Natural killer cell (primary cell): ENCODE data around the gene RGS9BP. TPM values are rescaled to one million over a fixed set of nuclear protein-coding genes. Genes with fewer than 3 reads are reported as not detected.

Source experiments
- ATAC-seq, 3 donors: fragments of 150-1000 bp in 2 of 3; fragments of 200-7000 bp in 1 of 3; cut with Tn5 transposase; 1 replicate in 1 of 3; 2 replicates in 2 of 3; pipeline ENCODE4 v1.10.0; 2021; ENCODE audit warnings: mild to moderate bottlenecking in 2 of 3, moderate library complexity in 2 of 3
- DNase-seq, 2 donors: peaks; one replicate each; pipeline versions ENCODE4 v3.0.0 to v3.0.0-alpha.2; 2013 to 2021; ENCODE audit warnings: mixed read lengths in 1 of 2
- H3K27ac ChIP-seq: one replicate; pipeline ENCODE4 v1.5.1; 2013; ENCODE audit warnings: mild to moderate bottlenecking, low read length
- H3K27me3 ChIP-seq: one replicate; pipeline ENCODE4 v1.6.1; 2013; ENCODE audit warnings: low read length; ENCODE audit not compliant: control insufficient read depth, insufficient read depth
- H3K36me3 ChIP-seq: one replicate; pipeline ENCODE4 v1.6.1; 2013; ENCODE audit warnings: low read length; ENCODE audit not compliant: control insufficient read depth, insufficient read depth
- H3K4me1 ChIP-seq: one replicate; pipeline ENCODE4 v1.6.1; 2013; ENCODE audit warnings: low read length; ENCODE audit not compliant: control insufficient read depth, insufficient read depth
- H3K4me3 ChIP-seq: one replicate; pipeline ENCODE4 v1.5.1; 2013; ENCODE audit warnings: low read length
- H3K9me3 ChIP-seq: one replicate; pipeline ENCODE4 v1.6.1; 2013; ENCODE audit warnings: low read length; ENCODE audit not compliant: control insufficient read depth, insufficient read depth
- H3K27ac Mint-ChIP-seq, 2 donors: one replicate each; pipeline ENCODE4 v1.8.0; 2022; ENCODE audit warnings: mild to moderate bottlenecking in 2 of 2, mixed read lengths in 2 of 2, moderate library complexity in 1 of 2
- H3K27me3 Mint-ChIP-seq, 2 donors: one replicate each; pipeline ENCODE4 v1.8.0; 2022; ENCODE audit warnings: low read depth in 2 of 2, mixed read lengths in 2 of 2
- H3K36me3 Mint-ChIP-seq: one replicate; pipeline ENCODE4 v1.8.0; 2022; ENCODE audit warnings: mixed read lengths
- H3K4me1 Mint-ChIP-seq, 2 donors: one replicate each; pipeline ENCODE4 v1.8.0; 2022; ENCODE audit warnings: mixed read lengths in 2 of 2
- H3K4me3 Mint-ChIP-seq: one replicate; pipeline ENCODE4 v1.8.0; 2022; ENCODE audit warnings: mild to moderate bottlenecking, moderate library complexity, mixed read lengths
- H3K9me3 Mint-ChIP-seq, 2 donors: one replicate each; pipeline ENCODE4 v1.8.0; 2022; ENCODE audit warnings: mixed read lengths in 2 of 2
- CTCF ChIP-seq: fragments of 200-600 bp; IDR thresholded peaks from one replicate; pipeline ENCODE4 v1.8.0; 2022; ENCODE audit warnings: antibody characterized with exemption
- WGBS: methylation state at CpG from one replicate; pipeline ENCODE4 v1.1.7; 2013; ENCODE audit warnings: missing lambda C conversion rate; ENCODE audit not compliant: insufficient coverage; 5-methylcytosine and 5-hydroxymethylcytosine counted together
- intact Hi-C: fragments of 100-400 bp; cut with micrococcal nuclease; formaldehyde crosslinking; loops from one replicate; pipeline ENCODE4 v1.14.2; 2022
- total RNA-seq, 4 donors: library from RNA; stranded (reverse); fragments of 120-200 nt in 1 of 4; gene quantifications; one replicate each; pipeline versions ENCODE4 v1.2.3 to v1.2.4, GENCODE V29; 2013 to 2022

Gene RGS9BP
- total RNA-seq, 3 donors from 2014 or later (not counting 1 experiment from before 2014, with no cell fraction given): 0.12 to 0.41 (median 0.40) TPM

- H3K9me3 Mint-ChIP-seq: no peaks in the 10 kb centered on the region
- H3K27ac Mint-ChIP-seq: no peak overlapping the region
- peaks cover 21 to 36% of the 10 kb centered on the region in 2 donors for H3K4me1 Mint-ChIP-seq
- no peaks in the 10 kb centered on the region for H3K36me3 Mint-ChIP-seq
- DNase-seq (peak in 1 of 2 donors; percentile 12), ATAC-seq (no peak)
- no peak for TF ChIP-seq CTCF
- Histone ChIP-seq H3K36me3 (no peaks in the 10 kb centered on the region), H3K27ac (no peak overlapping the region), H3K4me1 (peaks cover 33% of the 10 kb centered on the region), H3K9me3 (no peaks in the 10 kb centered on the region), H3K27me3 (peaks cover 7% of the 10 kb centered on the region), H3K4me3 (no peak overlapping the region)
- H3K27me3 Mint-ChIP-seq: peaks cover 8 to 11% of the 10 kb centered on the region in 2 donors
- 47% methylated on average over 9 of the region's 9 CpGs for WGBS
- no peak overlapping the region for H3K4me3 Mint-ChIP-seq
- intact Hi-C loops: no loop called here
These were observed 2.0 kb downstream of the RGS9BP start for GRCh38 chr19:32677657-32678056.

GRCh38 chr19:32680986-32681385 is 5.3 kb downstream of the RGS9BP start:
- no peak overlapping the region for H3K4me3 Mint-ChIP-seq
- TF ChIP-seq CTCF: no peak
- intact Hi-C loops: no loop called here
- H3K36me3 ChIP-seq: no peaks in the 10 kb centered on the region
- no peak overlapping the region for H3K27ac ChIP-seq
- no CpG with 5 or more reads among the region's 2 CpGs for WGBS
- H3K4me1 Mint-ChIP-seq: peaks cover 0 to 7% of the 10 kb centered on the region in 2 donors
- no peaks in the 10 kb centered on the region for H3K36me3 Mint-ChIP-seq
- no peaks in the 10 kb centered on the region for H3K9me3 Mint-ChIP-seq
- H3K4me1 ChIP-seq: peaks cover 7% of the 10 kb centered on the region
- H3K4me3 ChIP-seq: no peak overlapping the region
- no peak for DNase-seq
- peaks cover 7% of the 10 kb centered on the region for H3K27me3 ChIP-seq
- H3K27me3 Mint-ChIP-seq: peaks cover 8% of the 10 kb centered on the region in 2 donors
- H3K9me3 ChIP-seq: no peaks in the 10 kb centered on the region
- ATAC-seq: no peak
- H3K27ac Mint-ChIP-seq: no peak overlapping the region

DNA sequence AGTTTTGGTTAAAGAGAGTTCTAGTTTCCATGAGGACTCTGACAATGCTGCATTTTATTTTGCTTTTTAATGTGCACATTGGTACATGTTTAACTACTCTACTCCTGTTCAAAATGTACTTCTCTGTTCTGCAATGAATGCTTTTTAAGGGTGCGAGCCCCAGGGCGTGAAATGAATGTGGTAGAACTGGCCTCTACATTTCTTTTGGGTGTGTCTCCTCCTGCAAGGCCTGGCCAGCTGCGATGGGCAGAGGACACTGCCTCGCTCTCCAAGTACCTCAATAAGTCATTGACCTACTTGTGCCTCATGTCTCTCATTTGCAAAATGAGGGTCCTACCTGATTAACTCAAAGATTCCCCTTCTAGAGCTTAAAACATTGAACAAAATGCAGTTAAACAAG is 6.7 kb downstream of the RGS9BP start:
- no peaks in the 10 kb centered on the region for H3K36me3 Mint-ChIP-seq
- 89% methylated on average over 4 of the region's 4 CpGs for WGBS
- no peak overlapping the region for H3K27ac ChIP-seq
- H3K9me3 ChIP-seq: no peaks in the 10 kb centered on the region
- H3K4me1 ChIP-seq: no peaks in the 10 kb centered on the region
- no peak for ATAC-seq
- H3K36me3 ChIP-seq: peaks cover 3% of the 10 kb centered on the region
- H3K4me1 Mint-ChIP-seq: peaks cover 0 to 3% of the 10 kb centered on the region in 2 donors
- no peak overlapping the region for H3K4me3 Mint-ChIP-seq
- H3K4me3 ChIP-seq: no peak overlapping the region
- peaks cover 2% of the 10 kb centered on the region for H3K27me3 ChIP-seq
- no peak overlapping the region for H3K27ac Mint-ChIP-seq
- H3K9me3 Mint-ChIP-seq: no peaks in the 10 kb centered on the region
- no peak for TF ChIP-seq CTCF
- H3K27me3 Mint-ChIP-seq: peaks cover 3 to 5% of the 10 kb centered on the region in 2 donors
- DNase-seq: no peak
- intact Hi-C loops: no loop called here

GRCh38 chr19:32686847-32687475 is 11.3 kb downstream of the RGS9BP start:
- no peaks in the 10 kb centered on the region for H3K9me3 Mint-ChIP-seq
- no peaks in the 10 kb centered on the region for H3K36me3 Mint-ChIP-seq
- H3K4me3 ChIP-seq: no peak overlapping the region
- H3K9me3 ChIP-seq: no peaks in the 10 kb centered on the region
- H3K27me3 ChIP-seq: no peaks in the 10 kb centered on the region
- no peak overlapping the region for H3K27ac ChIP-seq
- no peak for ATAC-seq
- no peak overlapping the region for H3K4me3 Mint-ChIP-seq
- H3K36me3 ChIP-seq: peaks cover 3% of the 10 kb centered on the region
- no peak for TF ChIP-seq CTCF
- H3K4me1 ChIP-seq: peaks cover 17% of the 10 kb centered on the region
- H3K4me1 Mint-ChIP-seq: peaks cover 10% of the 10 kb centered on the region in 2 donors
- no peaks in the 10 kb centered on the region for H3K27me3 Mint-ChIP-seq
- no peak for DNase-seq
- 97% methylated on average over 5 of the region's 6 CpGs for WGBS
- intact Hi-C loops: no loop called here
- H3K27ac Mint-ChIP-seq: no peak overlapping the region
